G401.6 (cell line): ENCODE results near the gene EPHB1.

ENCODE experiments used
- FAIRE-seq: peaks from 2 replicates; lab custom pipeline; 2012; peaks lifted over from hg19 to GRCh38; lab: Jason Lieb, UNC

The EPHB1 gene

DNA sequence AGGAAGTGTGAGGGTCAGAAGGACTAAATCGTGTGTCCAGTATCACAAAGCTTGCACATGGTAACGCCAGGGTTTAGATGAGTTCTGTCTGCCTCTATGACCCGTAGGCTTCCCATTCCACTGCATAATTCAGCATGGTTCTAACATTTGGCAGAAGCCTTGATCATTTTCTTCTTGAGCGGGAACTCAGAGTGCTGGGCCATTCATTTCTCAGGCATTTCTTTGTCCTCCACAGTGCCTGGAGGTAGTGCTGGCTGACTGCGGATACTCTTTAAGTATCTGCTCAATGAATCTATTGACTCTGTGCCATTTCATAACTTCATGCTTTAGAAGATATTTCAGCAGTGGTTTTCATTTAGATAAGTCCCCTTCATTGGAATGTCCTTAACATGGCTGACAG, 370.2 kb downstream of the EPHB1 start:
- no peak for FAIRE-seq

DNA sequence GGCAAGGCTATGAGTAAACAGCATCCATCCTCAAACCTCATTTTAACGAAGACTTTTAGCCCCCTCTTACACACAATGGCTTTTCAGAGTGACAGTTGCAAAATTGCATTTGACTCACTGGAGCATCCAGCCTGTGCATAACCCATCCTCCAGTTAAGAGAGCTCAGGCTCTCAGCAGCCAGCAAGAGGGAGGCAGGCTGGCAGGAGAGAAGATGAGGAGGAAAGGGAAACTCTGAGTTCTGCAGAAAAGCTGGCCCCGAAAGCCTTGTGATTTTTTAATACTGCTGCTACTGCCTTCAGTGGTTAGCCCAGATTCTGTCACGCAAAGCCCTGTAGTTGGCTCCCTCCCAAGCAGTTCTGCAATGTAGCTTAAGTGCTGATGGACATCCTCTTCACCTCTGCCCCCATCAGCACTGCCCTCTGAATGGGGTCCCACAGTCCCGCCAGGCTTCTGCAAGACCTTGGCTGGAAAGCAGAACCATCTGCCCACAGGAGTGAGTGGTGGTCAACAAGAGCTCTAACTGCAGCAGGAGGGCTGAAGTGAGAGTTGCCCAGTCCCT, 371.3 kb downstream of the EPHB1 start:
- FAIRE-seq: no peak

DNA sequence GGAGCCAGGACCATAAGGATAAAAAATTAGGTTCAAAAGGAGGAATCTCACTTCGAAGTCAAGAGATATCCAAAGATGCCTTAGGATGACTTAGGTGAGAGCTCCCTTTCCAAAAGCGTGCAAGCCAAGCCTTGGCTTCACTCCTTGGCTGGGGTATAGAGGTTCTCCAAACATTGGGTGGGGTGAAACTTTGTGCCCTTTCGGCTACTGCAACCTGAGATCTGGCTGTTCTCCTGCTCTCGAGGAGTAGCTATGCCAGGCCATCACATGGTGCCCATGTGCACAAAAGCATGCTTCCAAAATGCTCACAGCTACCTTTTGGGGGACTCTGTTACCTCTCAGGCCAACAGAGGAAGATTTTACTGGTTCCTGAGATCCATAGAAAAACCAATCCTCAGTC, 373.8 kb downstream of the EPHB1 start:
- no peak for FAIRE-seq

DNA sequence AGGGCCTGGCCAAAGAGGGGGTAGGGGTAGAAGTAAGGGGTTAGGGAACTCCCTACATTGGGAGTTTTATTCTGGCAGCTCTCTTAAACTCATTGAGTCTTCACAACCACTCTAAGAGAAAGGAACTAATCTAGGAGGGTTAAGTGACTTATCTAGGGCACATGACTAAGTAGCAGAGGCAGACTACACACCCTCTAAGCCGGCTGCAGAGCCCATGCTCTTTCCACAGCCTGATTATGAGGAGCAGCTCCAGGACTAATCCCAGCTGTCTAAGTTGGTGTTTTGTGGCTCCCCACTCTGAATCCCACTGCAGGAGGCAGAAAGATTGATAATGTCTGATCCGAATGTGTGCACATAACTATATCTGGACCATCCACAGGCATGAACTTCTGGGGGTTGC, 374.6 kb downstream of the EPHB1 start:
- FAIRE-seq: no peak

DNA sequence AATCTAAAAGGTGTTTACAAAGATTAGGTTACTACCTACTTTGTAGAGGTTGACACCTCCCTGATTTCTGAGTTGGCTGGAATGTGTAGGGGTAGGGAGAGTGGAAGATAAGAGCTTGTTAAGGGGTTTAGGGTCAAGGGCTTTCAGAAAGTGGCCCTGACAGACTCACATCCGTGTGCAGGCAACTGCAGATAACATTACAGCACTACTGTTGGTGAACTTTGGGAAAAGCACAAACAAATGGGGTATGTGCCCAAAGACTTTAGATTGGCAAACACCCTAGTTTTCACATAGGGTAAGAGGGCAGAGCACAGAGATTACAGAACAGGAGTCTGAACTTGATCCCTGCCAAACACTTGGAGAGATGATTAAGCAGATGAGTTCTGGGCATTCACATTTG, 375.7 kb downstream of the EPHB1 start:
- no peak for FAIRE-seq

DNA sequence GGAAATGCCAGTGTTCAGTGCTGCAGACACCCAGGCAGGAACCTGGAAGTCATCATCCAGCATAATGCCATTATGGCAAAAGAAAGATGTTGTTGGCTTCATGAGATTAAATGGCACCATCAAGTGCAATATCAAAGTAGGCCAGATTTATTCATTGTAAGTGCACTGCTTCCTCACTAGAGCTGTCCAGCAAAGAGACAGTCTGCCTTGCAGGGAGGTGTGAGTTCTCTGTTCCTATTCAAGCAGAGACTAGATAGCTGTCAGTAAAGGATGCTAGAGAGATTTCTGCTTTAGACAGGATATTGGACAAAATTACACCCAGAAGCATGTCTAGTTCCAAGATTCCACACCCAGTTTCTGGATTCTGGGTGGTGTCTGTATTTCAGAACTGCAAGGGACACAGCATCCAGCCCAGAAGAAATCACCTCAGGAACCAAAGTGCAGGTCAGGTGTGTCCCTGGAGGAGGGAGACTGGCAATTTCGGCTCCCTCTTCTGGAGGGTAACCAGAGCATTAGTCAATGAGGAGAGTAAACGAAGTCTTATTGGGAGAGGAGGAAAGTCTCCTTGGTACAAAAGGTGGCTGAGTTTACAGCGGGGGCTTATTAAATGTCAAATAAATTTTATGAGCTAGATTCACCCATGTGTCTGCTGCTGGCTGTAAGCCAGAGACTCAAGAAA, 377.3 kb downstream of the EPHB1 start:
- FAIRE-seq: no peak

DNA sequence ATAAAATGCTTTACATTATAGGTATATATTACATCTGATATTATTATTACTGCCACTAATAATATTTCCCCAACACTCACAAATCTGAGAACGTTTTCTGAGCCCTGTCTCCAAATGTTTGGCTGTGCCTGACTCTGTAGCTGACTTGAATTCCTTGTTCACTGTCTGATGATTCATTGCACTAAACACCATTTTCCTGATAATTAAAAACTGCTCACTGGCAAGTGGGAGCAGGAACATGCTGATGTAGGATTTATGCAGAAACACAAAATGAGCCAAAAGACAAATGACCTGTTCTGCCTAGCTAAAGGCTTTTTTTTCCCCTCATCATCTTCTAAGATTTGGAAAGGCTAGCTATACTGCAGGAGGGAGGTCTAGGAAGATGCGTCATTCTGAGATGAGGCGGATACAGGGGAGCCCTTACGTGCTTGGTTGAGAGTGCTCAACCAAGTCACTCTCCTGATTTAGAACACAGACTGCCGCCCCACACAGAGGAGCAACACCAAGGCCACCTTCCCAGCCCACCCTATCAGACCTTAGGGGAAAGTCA, 380.7 kb downstream of the EPHB1 start:
- FAIRE-seq: no peak

DNA sequence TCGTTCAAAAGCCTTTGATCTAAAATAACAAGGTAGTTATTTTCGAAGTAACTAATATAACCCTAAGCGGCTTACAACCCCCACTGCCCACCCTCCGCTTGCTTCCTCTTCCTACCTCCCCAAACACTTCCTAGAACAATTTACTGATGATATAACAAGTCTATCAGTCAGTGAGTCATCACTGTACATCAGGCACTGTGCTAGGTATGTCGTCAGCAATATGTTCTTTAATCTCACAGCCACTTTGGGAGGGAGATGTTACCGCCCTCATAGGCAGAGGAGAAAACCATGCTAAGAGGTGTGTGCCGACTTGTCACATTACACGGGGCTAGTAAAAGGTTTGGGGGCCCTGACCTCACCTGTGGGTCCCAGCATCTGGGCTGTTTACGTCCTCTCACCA, 381.8 kb downstream of the EPHB1 start:
- no peak for FAIRE-seq

DNA sequence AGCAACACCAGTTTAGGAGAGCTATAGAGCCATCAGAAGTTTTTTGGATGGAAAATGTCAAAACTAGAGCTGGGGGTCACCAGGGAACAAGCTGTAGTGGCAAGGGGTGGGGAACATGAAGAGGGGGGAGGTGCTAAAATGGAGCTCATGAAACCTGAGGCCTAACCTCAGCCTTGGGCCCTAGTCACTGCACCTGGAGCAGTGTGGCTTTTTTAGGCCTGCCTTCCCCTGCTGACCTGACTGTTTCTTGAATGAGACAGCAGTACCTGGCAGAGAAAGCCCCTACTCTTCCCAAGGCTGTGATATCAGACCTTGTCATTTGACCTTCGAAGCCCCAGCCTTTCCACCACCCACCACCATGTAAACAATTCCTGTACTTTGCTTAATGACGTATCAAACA, 383.5 kb downstream of the EPHB1 start:
- FAIRE-seq: no peak

DNA sequence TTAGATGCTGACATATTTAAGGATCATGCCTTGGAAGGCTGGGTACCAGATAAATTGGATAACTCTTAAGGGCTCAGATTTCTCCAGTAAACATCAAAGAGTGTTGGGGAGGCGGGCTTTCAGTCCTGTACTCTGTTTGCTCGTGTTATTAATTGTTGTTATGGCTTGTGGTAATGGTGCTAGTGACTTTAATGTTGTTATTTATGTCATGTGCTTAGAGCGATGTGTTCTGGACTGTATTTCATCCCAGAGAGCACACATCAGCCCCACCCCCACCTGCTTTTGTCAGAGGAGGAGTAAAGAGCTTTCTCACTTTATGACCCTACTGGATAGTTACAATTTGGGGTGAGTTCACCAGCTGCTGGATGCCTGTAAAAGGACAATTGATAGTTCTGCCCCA, 386.3 kb downstream of the EPHB1 start:
- FAIRE-seq: no peak

DNA sequence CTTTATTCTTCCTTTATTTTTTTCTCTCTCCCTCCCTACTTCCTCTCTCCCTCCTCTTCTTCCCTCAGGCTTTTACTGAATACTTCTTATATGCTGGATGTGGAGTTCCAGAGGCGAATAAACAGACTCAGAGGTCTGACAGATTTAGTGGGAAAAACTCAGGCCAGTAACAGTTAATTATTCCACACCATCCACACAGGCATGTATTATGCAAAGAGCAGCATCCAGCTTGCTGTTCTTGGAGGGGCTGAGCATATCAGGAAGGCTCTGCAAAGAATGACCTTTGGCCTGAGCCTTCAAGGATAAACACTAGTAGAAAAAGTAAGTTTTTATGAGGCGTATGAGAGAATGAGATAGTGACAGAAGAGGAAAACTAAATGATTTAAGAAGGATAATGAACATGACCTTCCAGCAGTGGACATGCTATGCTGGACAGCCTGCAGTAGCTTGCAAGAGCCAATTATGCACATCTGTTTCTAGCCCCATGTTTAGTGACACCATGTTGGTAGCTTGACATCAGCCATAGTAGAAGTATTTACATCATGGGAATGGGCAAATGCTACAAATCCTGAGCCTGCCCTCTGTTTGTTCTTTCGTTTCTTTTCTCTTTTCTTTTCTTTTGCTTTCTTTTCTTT, 387.4 kb downstream of the EPHB1 start:
- no peak for FAIRE-seq

DNA sequence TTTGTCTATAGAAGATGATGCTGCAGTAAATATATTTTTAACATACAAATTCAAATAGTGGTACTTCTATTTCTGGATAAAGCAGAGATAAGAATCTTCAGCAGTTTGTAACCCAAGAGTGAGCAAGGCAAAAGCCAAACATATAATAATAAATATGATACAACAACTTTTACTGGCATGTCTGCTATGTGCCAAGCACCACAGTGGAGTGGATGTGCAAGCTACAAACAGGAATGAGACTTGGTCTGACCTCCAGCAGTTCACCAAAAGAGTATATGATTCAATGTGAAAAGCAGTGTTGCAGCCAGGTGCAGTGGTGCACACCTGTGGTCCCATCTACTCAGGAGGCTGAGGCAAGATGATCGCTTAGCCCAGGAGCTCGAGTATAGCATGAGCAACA, 395.6 kb downstream of the EPHB1 start:
- no peak for FAIRE-seq

DNA sequence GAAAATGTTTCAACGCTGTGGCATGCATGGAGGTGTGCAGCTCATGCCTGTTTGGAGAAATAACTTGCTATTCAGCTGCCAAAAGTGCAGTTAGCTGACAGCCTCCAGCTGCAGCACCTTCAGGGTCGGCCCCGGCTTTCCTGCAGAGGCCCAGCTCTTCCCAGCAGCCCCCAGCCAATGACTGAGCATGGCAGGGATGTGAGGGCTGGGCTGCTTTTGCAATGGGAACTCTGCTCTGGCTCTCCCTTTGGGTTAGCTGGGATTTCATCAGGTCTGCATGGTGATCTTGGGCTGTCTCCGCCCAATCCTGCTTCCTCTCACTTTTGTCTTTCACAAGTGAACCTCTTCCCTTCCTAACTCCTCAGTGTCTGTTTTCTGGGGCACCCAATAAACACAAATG, 396.6 kb downstream of the EPHB1 start:
- no peak for FAIRE-seq

DNA sequence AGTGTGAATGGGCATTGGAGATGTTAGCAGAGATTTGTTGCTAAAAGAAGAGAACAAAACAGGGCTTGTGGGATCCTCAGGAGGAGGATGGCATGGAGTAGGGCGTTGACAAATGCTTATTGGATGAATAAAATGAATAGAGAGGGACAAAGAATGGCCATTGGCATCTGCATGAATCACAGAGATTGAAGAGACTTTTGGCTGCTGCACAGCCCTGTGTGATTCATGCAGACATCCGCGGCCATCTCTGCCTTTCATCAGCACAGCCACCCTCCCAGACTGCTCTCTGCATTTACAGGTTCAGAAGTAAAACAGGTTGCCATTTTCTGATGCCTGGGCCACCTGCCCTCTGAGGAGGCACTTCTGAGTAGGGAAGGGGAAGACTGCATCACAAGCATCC, 397.9 kb downstream of the EPHB1 start:
- FAIRE-seq: no peak

DNA sequence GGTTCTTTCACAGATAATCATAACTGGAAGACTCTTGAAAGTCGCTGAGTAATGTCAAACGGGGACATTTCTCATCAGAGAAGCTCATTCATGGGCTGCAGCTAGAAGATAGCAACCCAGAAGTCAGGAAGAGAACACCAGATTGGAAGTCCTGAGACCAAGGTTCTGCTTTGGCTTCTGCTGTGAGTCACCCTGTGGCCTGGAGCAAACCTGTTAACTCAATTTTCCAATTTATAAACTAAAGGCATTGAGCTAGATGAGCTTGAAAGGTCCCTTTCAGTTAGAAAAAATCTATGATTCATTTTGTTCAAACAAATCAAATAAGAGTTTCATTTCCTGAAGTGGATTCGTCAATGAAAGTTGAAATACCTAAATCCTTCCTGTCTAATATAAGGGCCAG, 402.2 kb downstream of the EPHB1 start:
- no peak for FAIRE-seq

DNA sequence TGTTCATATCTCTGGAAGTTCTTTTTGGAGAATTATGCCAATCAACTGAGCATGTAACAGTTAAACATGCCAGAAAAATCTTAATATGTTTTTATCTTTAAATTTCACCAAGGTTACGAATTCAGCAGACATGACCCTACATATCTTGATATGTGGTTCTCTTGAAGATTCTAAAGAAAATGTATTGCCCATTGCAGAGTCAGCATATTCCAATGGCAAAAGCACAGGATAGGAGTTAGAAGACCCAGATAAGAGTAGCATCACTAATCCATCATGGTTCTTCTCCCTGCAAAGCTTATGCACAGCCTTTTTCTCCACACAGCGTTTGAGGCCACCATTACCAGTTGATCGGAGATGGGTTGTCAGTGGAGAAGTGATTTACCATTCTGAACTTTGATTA, 402.8 kb downstream of the EPHB1 start:
- FAIRE-seq: no peak

DNA sequence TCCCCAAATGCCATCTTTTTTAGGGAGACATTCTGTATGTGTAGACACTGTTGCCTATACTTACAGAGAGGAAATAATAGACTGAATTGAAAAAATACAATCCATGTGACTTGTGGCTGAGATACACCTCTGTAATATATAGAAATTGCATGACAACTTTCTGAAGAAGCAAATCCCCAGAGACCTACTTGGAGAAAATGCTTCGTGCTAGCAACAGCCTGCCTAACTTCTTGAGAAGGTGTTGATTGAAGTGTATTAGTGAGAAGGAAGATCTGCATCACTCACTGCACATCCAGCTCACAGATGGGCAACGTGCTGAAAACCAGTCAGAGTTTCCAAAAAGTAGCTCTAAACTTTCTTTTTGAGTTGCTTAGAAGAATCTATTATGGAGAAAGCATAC, 404.1 kb downstream of the EPHB1 start:
- FAIRE-seq: no peak

DNA sequence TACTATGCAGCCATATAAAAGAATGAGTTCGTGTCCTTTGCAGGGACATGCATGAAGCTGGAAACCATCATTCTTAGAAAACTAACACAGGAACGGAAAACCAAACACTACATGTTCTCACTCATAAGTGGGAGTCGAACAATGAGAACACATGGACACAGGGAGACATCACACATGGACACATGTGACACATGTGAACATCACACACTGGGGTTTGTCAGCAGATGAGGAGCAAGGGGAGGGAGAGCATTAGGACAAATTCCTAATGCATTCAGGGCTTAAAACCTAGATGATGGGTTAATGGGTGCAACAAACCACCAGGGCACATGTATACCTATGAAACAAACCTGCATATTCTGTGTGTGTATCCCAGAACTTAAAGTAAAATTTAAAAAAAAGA, 408.0 kb downstream of the EPHB1 start:
- FAIRE-seq: no peak

DNA sequence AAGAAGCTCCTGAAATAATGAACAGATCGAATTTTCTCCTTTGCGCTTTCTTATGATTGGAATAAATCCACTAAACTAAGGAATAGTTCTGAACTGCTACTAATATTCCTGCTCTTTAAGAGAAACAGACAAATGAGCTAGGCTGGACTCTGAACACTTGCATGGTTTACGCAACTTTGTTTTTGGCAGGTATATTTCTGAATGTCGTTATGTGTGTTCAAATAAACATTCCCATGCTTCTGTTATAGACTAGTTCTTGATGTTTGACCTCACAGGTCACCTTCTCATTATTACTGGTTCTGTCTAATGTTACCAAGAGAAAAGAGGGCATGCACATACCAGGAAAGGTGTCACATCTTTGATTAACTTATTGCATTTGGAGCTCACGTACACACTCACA, 418.2 kb downstream of the EPHB1 start:
- no peak for FAIRE-seq

DNA sequence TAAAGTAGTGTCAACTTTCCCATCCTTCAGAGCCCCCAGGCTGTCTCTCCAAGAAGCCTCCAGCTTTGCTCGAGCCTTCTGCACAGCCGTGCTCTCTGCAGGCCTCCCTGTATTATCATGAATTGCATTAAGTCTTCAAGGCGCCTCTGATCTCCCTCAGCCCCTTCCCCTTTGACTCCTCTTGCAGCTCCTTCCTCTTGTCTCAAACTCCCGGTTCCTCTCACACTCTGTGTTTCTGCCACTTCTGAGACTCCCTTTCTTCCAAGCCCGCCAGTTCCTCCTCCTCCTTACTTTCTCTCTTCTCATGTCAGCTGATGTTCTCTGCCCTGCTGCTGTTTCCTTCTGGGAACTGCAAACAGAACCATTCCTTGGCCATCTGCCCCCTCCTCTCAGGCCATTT, 418.8 kb downstream of the EPHB1 start:
- FAIRE-seq: no peak

DNA sequence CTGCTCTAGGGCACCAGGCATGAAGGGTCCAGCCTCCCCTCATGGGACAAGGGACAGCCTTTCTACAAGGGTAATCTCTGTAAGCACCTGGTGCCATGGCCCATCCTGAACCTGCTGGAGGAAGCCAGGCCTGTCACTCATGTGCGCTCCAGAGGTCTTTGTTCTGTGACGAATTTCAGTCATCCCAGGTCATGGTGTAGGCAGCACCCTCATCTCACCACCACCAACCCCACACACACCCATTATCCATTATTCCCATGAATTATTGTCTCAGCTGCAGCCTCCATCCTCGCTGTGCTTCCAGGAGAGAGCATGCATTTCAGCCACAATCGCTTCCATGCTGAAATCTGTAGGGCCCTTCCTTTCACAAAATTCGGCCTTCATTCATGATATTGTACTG, 419.3 kb downstream of the EPHB1 start:
- no peak for FAIRE-seq

DNA sequence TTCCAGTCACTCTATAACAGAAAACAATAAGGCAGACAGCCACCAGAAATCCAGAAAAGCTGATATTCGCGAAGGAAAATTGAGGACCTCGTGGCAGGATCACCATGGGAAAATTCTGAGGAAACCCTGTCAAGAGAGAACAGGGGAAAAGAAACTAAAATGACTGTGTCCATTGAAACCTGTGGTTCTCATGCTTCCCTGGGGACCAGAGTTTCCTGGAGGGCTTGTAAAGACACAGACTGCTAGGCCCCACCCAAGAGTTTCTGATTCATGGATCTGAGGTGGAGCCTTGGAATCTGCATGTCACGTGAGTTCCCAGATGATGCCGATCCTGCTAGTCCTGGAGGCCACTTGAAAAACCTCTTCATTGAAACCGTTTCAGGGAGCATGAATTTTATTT, 420.5 kb downstream of the EPHB1 start:
- FAIRE-seq: no peak

DNA sequence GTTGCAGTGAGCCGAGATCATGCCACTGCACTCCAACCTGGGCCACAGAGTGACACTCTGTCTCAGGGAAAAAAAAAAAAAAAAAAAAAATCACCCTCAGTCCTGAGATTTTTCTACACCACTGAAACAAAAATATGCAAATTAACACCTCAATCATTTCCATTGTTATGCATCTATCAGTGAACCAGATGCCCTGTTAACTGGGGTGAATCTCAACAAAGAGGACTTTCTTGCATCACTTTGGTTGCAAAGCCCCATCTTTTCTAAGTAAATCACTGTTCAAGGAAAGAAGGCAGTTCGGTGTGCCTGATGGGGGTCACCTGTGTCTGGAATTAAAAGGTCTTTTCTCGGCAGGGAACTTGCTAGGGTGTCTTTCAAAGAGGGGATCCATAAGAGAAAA, 421.6 kb downstream of the EPHB1 start:
- FAIRE-seq: no peak

DNA sequence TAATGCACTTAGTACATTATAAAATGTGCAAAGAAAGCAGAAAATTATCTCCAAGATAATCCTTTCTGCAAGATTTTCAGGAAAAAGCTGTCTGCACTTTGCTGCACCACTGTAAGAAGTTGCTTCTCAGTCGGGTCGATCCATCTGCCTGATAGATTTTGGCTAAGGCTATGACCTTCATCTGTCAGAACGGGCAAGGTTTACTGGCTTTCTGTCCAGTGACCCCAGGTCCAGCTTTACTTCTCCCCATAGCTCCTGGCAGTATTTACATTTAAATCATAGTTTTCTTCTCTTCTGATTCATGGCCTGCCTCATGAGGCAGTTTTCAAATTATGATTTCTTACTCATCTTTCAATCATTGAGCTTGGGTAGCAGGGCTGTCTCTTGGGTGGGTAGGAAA, 422.7 kb downstream of the EPHB1 start:
- FAIRE-seq: no peak
